GM18505 (cell line): Measurements from ENCODE around the gene KRTAP10-3.
"Not testable (repeated sequence)": the region's sequence is repeated elsewhere in the genome, so short reads cannot be mapped to it uniquely, and the experiment has no call there.

ENCODE experiments used
- ATAC-seq: cut with Tn5 transposase; IDR thresholded peaks from one replicate; pipeline ENCODE4 v1.9.1; 2021; ENCODE audit not compliant: unreplicated experiment
- POLR2A ChIP-seq: IDR thresholded peaks from 4 replicates; pipeline ENCODE4 v1.6.1; 2011; ENCODE audit warnings: borderline replicate concordance; ENCODE audit not compliant: insufficient read depth, insufficient read length; ENCODE audit errors: extremely low read depth

Gene KRTAP10-3

DNA sequence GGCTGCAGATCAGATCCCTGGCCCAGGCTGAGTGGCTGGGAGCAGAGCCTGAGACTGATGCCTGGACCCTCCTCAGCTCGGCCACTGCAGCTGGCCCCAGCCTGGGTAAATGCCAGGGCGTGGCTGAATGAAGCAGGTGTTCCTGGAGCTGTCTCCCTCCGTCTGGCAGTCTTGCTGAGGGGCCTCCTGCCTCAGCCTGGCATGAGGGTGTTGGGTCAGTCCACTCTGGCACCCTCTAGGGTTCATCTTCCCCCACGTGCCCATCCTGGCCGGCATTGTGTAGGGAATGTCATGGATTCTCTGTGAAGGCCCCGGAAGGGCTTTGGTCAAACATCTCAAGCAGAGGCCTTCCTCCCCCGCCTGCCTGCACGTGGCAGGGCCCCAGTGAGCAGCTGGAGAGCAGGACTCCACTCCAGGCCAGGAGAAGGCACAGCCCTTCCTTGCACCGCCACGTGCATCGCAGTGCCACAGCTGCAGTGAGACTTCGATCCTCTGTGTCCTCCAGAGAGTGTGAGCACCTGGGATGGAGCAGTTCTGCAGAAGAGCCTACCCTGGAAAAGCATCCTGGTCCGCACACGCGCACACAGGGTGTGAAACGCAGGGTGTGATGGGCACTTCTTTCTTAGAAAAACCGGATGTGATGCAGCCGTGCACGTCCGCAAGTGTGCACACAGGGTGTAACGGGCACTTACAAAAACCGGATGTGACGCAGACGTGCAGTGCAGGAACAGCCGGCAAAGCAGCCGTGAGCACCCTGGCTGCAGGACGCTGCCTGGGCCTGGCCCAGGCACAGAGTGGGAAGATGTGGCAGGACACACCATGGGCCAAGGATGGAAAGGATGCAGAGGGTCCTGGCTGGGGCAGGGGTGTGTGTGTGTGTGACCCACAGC lies 10.3 kb upstream of the KRTAP10-3 start:
- TF ChIP-seq POLR2A = no peak
- no peak for ATAC-seq

DNA sequence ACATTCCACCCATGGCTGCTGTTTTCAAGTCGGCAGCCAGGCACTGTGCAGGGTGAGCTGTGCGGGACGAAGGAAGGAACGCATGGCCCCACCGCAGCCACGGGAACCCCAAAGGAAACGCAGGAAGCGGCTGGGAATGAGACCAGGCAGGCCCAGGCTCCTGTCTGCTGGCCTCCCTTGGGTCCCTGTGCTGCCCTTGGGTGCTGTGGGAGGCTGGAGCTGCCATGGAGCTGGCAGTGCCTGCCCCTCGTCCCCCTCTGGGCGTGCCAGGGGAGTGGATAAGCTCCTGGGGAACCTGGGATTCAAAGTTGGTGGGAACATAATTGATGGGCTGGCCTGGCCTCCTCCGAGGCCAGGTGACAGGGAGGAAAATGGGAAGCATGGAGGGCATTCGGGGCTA lies 9.7 kb upstream of the KRTAP10-3 start:
- ATAC-seq = no peak
- no peak for TF ChIP-seq POLR2A

DNA sequence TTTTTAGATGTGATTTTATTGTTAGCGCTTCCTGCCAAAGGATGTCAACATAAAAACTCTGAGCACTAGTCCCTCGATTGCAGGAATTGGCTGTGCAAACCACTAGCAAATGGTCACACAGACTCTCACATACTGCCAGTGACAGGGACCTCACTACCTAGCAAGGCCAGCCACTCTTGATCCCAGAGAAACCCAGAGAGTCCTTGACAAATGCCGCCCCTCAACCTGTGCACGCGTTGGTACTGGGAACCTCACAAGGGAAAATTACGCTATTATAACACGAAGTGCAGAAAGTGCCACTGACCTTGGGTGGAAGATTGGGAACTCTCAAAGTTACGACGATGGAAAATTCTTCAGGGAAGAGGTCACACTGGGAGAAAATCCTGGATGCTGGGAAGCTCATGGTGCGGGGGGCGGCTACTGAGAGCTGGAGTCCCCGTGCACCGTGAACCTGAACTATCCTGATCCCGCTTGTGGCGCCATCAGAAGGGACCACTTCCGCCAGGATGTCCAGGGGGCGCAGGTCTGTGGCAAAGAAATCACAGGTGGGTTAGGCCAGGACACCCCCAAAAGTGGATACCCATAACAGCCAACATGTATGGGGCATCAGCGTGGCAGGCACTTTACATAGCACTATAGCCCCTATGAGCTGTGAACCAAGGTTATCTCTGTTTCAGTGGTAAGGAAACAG lies 9.0 kb upstream of the KRTAP10-3 start:
- no peak for ATAC-seq
- no peak for TF ChIP-seq POLR2A

DNA sequence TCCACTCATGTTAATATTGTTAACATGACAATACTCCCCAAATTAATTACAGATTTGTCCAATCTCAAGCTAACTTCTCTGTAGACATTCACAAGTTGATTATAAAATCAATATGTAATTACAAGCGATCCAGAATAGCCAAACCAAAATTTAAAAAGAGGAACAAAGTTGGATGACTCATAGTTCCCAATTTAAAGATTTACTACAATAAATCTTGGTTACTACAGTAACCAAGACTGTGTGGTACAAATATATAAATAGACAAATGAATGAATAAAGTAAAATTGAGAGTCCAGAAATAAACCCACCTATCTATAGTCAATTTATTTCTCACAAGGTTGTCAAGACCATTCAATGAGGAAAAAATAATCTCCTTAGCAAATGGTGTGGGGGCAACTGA lies 7.8 kb upstream of the KRTAP10-3 start:
- TF ChIP-seq POLR2A = no peak
- no peak for ATAC-seq

DNA sequence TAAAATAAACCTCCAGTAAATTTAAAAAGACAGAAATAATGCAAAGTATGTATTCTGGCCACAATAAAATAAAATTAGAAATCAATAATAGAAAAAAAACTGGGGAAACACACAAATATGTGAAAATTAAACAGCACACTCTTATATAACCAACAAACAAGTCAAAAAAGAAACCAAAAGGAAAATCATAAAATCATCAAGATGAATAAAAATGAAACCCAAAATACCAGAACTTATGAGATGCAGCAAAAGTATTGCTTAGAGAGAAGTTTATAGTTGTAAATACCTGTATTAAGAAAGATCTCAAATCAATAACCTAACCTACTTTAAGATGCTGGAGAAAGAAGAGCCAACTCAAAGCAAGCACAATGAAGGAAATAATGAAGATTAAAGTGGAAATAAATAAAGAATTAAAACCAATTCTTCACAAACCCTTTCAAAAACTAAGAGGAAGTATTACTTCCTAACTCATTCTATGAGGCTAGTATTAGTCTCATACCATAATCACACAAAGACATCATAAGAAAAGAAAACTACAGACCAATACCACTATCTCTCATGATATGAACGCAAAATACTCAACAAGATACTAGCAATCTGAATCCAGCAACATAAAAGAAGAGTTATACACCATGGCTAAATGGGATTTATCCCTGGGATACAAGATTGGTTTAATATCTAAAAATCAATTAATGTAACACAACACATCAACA lies 6.4 kb upstream of the KRTAP10-3 start:
- TF ChIP-seq POLR2A = no peak
- no peak for ATAC-seq

DNA sequence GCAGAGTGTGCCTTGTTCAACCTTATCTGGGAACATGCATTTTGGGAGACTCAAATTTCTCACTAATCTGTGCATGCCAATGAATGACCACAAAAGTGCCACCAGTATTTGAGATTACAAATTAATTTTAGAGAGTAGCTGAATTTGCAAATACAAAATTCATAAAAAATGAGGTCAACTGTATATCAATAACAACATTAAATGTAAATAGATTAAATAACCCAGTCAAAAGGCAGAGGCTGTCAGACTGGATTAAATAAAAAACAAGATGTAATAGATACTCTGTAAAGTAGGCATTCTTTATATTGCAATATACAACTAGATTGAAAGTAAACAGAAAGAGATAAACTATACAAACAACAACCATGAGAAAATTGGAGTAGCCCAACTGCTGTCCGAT lies 5.5 kb upstream of the KRTAP10-3 start:
- no peak for ATAC-seq
- TF ChIP-seq POLR2A = no peak

DNA sequence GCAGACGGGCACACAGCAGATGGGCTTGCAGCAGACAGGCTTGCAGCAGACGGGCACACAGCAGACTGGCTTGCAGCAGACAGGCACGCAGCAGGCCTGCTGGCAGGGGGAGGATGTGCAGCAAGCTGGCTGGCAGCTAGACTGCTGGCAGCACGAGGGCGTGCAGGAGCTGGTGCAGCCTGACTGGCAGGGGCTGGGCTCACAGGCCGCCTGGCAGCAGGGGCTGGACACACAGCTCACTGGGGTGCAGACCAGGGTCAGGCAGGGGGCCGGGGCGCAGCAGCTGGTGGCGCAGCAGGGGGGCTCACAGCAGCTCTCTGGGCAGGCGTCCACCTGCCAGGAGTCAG lies 293 bp downstream of the KRTAP10-3 start:
- ATAC-seq = not testable (repeated sequence)

DNA sequence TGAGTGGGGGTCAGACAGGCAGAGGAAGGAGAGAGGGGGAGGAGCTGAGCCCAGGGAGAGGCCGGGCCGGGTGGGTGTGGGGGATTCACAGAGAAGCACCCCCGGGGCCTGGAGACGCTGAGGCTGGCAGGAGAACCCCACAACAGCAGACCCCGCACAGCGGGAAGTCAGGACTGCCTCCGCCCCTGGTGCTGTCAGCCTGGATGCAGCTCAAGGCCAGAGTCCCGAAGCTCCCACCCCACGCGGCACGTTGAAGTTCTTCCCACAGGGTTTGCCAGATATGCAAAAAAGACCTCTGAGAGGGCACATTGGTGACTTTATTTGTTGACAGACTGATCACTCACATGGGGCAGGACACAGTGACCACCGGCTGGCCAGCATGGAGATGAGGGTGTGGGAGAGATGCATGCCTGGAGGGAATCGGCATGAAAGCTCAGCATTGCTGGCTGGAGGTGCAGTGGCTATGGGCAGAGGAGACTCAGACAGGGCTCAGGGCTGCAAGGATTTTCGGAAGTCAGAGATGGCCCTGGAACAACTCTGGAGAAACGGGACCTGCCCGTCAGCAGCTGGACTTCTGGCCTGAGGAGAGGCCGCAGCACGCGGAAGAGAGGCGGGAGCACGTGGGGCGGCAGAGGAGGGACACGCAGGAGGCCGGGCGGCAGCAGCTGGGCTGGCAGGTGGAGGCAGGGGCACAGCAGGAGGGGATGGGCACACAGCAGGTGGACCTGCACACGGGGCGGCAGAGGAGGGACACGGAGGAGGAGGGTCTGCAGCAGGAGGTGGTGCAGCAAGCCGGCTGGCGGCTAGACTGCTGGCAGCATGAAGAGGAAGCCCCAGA lies 885 bp downstream of the KRTAP10-3 start:
- no peak for TF ChIP-seq POLR2A
- no peak for ATAC-seq

DNA sequence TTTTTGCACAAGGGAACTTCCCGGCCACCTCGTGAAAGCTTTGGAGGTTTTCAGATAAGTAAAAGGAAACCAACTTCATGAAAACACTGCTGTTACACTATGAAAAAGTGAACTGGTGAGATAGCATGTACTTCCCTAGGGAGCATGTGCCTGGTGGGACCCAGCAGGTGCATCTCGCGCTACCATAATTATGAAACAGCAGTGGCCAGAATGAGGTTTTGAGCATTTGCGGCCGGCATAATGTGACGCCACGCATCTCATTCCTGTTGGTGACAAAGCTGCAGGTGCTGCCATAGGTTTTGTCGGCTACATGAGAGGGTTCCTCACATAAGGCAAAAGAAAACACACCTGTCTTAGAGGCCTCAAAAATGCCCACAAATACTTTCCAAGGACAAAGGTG lies 1.7 kb downstream of the KRTAP10-3 start:
- no peak for ATAC-seq
- no peak for TF ChIP-seq POLR2A

DNA sequence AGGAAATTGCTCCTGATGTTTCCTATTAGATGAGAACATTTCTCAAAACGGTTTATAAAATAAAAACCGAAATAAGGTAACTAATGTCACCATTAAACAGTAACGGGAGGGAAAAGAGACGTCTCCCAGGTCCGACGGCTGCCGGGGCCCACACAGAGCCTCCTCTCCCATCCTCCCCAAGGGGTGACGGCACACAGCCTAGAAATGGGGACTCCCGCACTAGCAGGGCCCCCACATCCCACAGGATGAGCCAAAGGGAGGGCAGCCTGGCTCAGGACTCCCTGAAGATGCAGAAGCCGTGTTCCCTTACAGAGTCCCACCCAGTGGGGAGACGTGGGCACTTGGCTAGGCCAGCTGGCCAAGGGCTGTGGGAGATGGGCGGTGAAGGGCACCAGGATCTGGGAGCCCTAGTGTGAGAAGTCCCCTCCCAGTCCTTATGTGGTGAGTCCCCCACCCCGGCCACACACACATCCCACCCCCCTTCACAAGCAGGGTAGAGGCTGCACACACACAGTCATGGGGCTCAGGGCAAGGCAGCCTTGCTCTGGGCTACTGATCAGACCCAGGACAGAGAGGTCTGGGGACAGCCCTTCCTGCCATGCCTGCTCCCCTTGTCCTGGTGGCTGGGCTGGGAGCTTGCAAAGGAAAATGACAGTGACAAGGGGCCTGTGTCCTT lies 3.3 kb downstream of the KRTAP10-3 start:
- no peak for TF ChIP-seq POLR2A
- ATAC-seq = no peak

DNA sequence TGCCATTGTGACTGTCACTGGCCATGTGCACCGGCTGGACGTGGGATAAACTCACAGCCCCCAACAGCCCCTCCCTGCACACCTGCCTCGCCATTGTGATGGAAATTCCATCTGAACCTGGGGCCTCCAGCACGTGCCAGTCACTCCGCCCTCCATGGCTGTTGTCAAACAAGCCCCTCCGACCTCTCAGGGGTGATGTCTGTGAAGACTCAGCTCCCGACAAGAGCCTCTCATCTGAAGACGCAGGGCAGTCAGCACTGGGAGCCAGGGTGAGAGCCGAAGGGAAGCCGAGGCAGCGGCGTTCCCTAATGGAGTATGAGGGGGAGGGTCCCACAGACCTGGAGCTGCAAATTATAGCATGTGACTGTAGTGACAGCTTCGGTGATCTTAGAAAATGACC lies 5.9 kb downstream of the KRTAP10-3 start:
- TF ChIP-seq POLR2A = no peak
- no peak for ATAC-seq

DNA sequence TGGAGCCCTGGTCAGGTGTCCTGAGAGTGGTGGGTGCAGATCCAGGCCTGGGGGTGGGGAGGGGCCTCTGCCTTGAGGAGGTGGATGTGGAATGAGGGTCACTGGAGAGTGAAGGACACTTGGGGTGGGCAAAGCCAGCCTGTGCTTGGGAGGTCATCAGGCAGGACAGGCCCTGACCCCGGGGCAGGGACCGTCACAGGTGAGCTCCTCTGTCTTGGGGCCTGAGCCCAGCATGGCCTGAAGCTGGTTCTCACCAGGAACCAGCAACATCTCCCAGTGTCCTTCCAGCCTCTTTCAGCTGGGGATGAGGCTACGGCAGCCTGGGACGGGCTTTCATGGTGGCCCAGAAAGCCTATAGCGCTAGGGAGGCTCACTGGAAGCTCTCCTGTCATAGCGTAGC lies 6.5 kb downstream of the KRTAP10-3 start:
- no peak for ATAC-seq
- no peak for TF ChIP-seq POLR2A
